ENCODE data around the gene CITED2. TPM values are rescaled to one million over a fixed set of nuclear protein-coding genes. Genes with fewer than 3 reads are reported as not detected.

CITED2 gene
- total and polyA plus RNA-seq, 5 experiments from 2014 or later = 25.6 to 95.4 (median 49.0) TPM

DNA sequence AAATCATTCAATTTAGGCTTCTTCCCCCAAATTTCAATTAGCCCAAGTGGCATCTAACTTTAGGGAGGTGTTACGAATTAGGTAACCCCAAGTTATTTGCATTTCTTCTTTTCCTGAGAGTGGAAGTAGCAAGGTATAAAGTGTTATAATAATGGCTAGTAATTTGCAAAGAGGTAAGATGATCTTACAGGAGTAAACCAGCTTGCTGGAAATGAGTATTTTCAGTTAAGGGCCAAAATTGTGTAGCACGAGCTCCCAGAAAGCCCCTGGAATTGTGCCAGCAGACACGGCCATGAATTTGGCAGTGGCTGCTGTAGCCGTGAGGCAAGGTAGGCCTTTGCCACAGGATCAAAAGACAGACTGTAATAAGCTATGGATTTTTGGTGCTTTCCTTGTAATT, 38.0 kb downstream of the CITED2 start:
- Mint-ChIP-seq H3K27me3 (no peaks in the 10 kb centered on the region), H3K4me1 (peaks cover 2 to 11% (median 7%) of the 10 kb centered on the region in 4 donors), H3K27ac (peak overlapping the region in 2 of 10 donors; percentile 19 to 28), H3K36me3 (no peaks in the 10 kb centered on the region), H3K9me3 (no peaks in the 10 kb centered on the region), H3K4me3 (no peak overlapping the region)
- POLR2A ChIA-PET = interaction anchor here (0.7 kb wide), 1 partner anchor 39 kb away, joined by 4 read pairs; the partner anchor contains the start of gene CITED2
- ATAC-seq (no peak), DNase-seq (no peak)

- POLR2A ChIA-PET = interaction anchor here (0.6 to 0.7 kb wide), 2 partner anchors 27 to 39 kb away, joined by 3 to 4 read pairs; partner anchors contain the start of gene CITED2
- H3K27ac Mint-ChIP-seq = peak overlapping the region in 1 of 10 donors; percentile 37
- H3K4me1 Mint-ChIP-seq = peaks cover 2 to 11% (median 7%) of the 10 kb centered on the region in 4 donors
Measured at GRCh38 chr6:139335447-139336210, 38.8 kb downstream of the CITED2 start.

GRCh38 chr6:139334806-139335446, 39.5 kb downstream of the CITED2 start:
- DNase-seq (no peak), ATAC-seq (no peak)
- H3K36me3 Mint-ChIP-seq = no peaks in the 10 kb centered on the region
- peak overlapping the region in 1 of 10 donors; percentile 37 for H3K27ac Mint-ChIP-seq
- H3K27me3 Mint-ChIP-seq = no peaks in the 10 kb centered on the region
- H3K9me3 Mint-ChIP-seq = no peaks in the 10 kb centered on the region
- H3K4me3 Mint-ChIP-seq = no peak overlapping the region
- POLR2A ChIA-PET = interaction anchor here (0.6 kb wide), 1 partner anchor 27 kb away, joined by 3 read pairs; no protein-coding TSS in a partner anchor
- H3K4me1 Mint-ChIP-seq = peaks cover 2 to 11% (median 7%) of the 10 kb centered on the region in 4 donors

More at GRCh38 chr6:139335447-139336210, 38.8 kb downstream of the CITED2 start:
- Mint-ChIP-seq H3K4me3 (no peak overlapping the region), H3K27me3 (no peaks in the 10 kb centered on the region), H3K9me3 (no peaks in the 10 kb centered on the region), H3K36me3 (no peaks in the 10 kb centered on the region)
- ATAC-seq (no peak), DNase-seq (no peak)

DNA sequence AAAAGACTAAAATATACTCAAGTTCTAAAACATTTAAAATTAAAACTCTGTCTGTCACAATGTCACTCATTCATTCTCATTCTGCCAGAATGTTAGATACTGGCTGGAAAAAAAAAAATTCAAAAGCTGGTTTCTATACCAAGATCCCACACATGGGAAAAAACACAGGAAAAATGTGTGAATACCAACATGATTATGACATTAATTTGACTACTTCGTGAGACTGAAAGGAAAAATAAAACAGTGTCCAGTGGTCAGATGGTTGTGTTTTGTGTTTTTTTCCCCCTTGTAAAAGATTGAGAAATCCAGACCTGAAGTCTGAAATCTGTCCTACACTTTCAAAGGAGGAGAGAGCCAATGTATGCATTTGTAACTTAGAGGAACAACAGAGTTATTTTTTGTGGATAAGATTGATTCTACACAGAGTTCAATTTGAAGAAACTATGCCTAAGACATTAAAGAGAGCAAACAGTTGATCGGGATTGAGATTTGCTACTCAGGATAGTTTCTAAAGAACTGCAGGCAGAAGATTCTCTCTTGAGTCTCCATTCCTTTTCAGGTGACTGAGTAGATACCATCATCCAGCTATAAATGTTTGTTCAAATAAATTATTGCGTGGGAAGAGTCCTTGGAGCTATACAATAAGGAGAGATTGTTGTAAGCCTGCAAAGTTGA, 43.5 kb downstream of the CITED2 start:
- DNase-seq (no peak), ATAC-seq (no peak)
- Mint-ChIP-seq H3K4me1 (peaks cover 3 to 12% (median 7%) of the 10 kb centered on the region in 4 donors), H3K9me3 (peaks cover 0 to 2% (median 0%) of the 10 kb centered on the region in 9 donors), H3K27me3 (no peaks in the 10 kb centered on the region), H3K27ac (peak overlapping the region in 3 of 10 donors; percentile 10 to 63 (median 15)), H3K4me3 (no peak overlapping the region), H3K36me3 (no peaks in the 10 kb centered on the region)
- POLR2A ChIA-PET = no interaction called here

DNA sequence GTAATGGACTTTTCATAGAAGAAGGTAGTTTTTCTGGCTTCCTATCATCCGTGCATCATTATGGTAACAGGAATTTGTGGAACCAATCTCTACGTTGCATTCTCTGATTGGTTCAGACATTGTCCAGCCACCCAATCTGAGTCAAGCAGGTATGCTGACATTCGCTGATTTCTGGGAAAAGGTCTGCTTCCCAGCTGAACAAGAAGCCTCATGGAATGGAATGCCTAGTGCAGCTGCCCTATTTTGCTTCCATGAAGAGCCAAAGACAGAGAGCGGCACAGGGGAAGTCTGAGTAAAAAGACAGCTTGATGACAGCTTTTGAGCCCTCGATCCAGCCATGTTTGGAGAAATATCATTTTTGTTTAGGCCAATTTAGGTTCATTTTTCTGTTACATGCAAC, 44.1 kb downstream of the CITED2 start:
- H3K4me3 Mint-ChIP-seq = no peak overlapping the region
- H3K27ac Mint-ChIP-seq = no peak overlapping the region
- no peaks in the 10 kb centered on the region for H3K36me3 Mint-ChIP-seq
- no peaks in the 10 kb centered on the region for H3K27me3 Mint-ChIP-seq
- POLR2A ChIA-PET = no interaction called here
- peaks cover 0 to 2% (median 0%) of the 10 kb centered on the region in 9 donors for H3K9me3 Mint-ChIP-seq
- ATAC-seq (no peak), DNase-seq (no peak)
- H3K4me1 Mint-ChIP-seq = peaks cover 8 to 14% (median 12%) of the 10 kb centered on the region in 4 donors

GRCh38 chr6:139329224-139329623, 45.2 kb downstream of the CITED2 start:
- Mint-ChIP-seq H3K9me3 (peaks cover 0 to 2% (median 0%) of the 10 kb centered on the region in 9 donors), H3K27me3 (no peaks in the 10 kb centered on the region), H3K4me3 (no peak overlapping the region), H3K27ac (no peak overlapping the region), H3K36me3 (no peaks in the 10 kb centered on the region), H3K4me1 (peaks cover 10 to 20% (median 12%) of the 10 kb centered on the region in 4 donors)
- no peak for DNase-seq
- ATAC-seq = no peak
- POLR2A ChIA-PET = interaction anchor here (0.7 kb wide), 1 partner anchor 133 kb away, joined by 3 read pairs; no protein-coding TSS in a partner anchor

DNA sequence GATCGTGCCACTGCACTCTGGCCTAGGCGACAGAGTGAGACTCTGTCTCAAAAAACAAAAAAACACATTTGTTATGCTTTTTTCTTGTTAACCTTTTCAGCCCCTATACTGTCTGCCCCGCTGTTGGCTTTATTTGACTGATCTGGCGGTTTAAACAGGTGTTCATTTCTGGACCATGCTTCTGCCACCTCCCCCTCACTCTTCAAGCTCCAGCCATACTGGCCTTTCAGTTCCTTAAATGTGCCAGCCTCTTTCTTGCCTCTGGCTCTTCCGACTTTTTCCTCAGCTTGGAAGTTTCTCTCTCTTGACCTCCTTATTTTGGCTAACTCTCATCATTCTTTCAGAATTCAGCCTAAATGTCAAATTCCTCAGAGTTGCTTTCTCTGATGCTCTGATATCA, 47.4 kb downstream of the CITED2 start:
- POLR2A ChIA-PET = interaction anchor here (0.6 to 2.1 kb wide), 2 partner anchors 19 to 47 kb away, joined by 3 to 4 read pairs; partner anchors contain the start of gene CITED2
- H3K27me3 Mint-ChIP-seq = no peaks in the 10 kb centered on the region
- DNase-seq (no peak), ATAC-seq (no peak)
- H3K9me3 Mint-ChIP-seq = peaks cover 0 to 9% (median 0%) of the 10 kb centered on the region in 9 donors
- peaks cover 19 to 41% (median 31%) of the 10 kb centered on the region in 4 donors for H3K4me1 Mint-ChIP-seq
- H3K4me3 Mint-ChIP-seq = no peak overlapping the region
- H3K36me3 Mint-ChIP-seq = no peaks in the 10 kb centered on the region
- peak overlapping the region in 5 of 10 donors; percentile 29 to 92 (median 55) for H3K27ac Mint-ChIP-seq

DNA sequence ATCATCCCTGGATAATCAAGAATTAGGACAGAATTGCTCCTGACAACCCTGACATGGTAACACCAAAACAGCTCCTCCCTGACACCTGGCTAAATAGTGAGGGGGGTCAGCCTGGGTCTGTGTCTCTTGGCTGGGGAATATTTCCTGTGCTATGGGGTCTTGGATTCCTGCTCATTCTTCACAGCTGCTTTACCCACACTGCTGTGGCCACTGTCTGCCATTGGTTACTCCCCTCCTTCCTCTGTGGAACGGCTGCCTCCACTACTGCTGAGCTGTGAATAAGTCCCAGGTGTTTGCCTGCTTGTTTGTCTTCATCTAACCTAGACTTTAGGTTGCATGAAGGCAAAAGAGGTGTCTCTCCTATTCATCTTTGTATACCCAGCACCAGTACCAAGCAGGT, 48.8 kb downstream of the CITED2 start:
- H3K27ac Mint-ChIP-seq = peak overlapping the region; percentile 56 to 99 (median 88)
- peaks cover 19 to 41% (median 33%) of the 10 kb centered on the region in 4 donors for H3K4me1 Mint-ChIP-seq
- POLR2A ChIA-PET = interaction anchor here (2.1 to 4.9 kb wide), 2 partner anchors 20 to 35 kb away, joined by 4 to 59 read pairs; partner anchors contain the start of gene TXLNB
- no peaks in the 10 kb centered on the region for H3K27me3 Mint-ChIP-seq
- no peaks in the 10 kb centered on the region for H3K36me3 Mint-ChIP-seq
- DNase-seq = no peak
- ATAC-seq = no peak
- H3K4me3 Mint-ChIP-seq = peak overlapping the region in 7 of 10 donors; percentile 34 to 52 (median 49)
- peaks cover 0 to 9% (median 0%) of the 10 kb centered on the region in 9 donors for H3K9me3 Mint-ChIP-seq

GRCh38 chr6:139325125-139325524, 49.3 kb downstream of the CITED2 start:
- Mint-ChIP-seq H3K4me1 (peaks cover 19 to 41% (median 33%) of the 10 kb centered on the region in 4 donors), H3K9me3 (peaks cover 0 to 9% (median 0%) of the 10 kb centered on the region in 9 donors), H3K36me3 (no peaks in the 10 kb centered on the region), H3K27me3 (no peaks in the 10 kb centered on the region), H3K27ac (peak overlapping the region in 6 of 10 donors; percentile 3 to 99 (median 85)), H3K4me3 (no peak overlapping the region)
- POLR2A ChIA-PET = interaction anchor here (1.2 to 4.9 kb wide), 3 partner anchors 34 to 50 kb away, joined by 3 to 59 read pairs (median 27); partner anchors contain the start of genes CITED2 and TXLNB
- no peak for ATAC-seq
- no peak for DNase-seq

- no peak for ATAC-seq
Measured at GRCh38 chr6:139324301-139324555, 50.2 kb downstream of the CITED2 start.

DNA sequence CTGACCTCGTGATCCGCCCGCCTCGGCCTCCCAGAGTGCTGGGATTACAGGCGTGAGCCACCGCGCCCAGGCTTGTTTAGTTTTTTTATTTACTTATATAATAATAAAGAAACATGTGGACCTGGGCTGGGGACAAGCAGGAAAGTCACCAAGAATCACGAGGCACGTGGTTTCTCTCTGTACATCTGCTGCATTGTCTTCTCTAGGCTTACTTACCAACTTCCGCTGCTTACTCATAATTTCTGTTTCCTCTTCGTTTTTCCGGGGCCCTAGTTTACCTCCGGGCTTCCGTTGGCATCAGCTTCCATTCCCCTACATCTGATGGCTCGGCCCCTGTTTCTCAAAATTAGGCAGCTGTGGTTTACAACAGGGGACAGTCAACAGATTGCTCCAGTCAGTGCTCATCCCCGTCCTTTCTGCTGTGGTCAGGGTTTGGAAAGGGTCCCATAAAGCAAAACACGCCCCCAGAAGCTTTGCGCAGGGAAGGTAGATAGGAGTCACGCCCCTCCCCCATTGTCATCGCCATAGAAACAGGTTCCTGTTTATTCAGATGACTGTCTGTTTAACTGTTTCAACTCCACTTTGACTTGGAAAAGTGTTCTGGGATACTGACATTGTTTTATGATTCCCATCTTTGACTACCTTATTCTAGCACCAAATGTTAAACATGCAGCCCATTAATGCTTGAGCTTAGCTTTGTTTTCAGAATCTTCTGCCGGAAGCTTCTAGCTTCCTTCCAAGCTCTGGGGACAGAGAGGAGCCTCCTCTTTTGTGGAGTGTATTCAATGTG, 50.7 kb downstream of the CITED2 start:
- DNase-seq = peak; percentile 58 to 94 (median 84)
- H3K27ac Mint-ChIP-seq = peak overlapping the region; percentile 97 to 100 (median 99)

More at GRCh38 chr6:139324301-139324555, 50.2 kb downstream of the CITED2 start:
- peaks cover 0 to 9% (median 0%) of the 10 kb centered on the region in 9 donors for H3K9me3 Mint-ChIP-seq
- H3K27me3 Mint-ChIP-seq = no peaks in the 10 kb centered on the region
- no peak for DNase-seq
- H3K4me1 Mint-ChIP-seq = peaks cover 19 to 41% (median 33%) of the 10 kb centered on the region in 4 donors
- peak overlapping the region; percentile 85 to 97 (median 88) for H3K4me3 Mint-ChIP-seq
- POLR2A ChIA-PET = interaction anchor here (0.5 to 4.9 kb wide), 12 partner anchors 11 to 336 kb away, joined by 3 to 59 read pairs (median 3); partner anchors contain the start of genes CITED2, REPS1 and TXLNB
- peak overlapping the region; percentile 90 to 100 (median 99) for H3K27ac Mint-ChIP-seq
- H3K36me3 Mint-ChIP-seq = no peaks in the 10 kb centered on the region

More for the DNA sequence above, 50.7 kb downstream of the CITED2 start:
- H3K4me1 Mint-ChIP-seq = peaks cover 19 to 41% (median 33%) of the 10 kb centered on the region in 4 donors
- H3K36me3 Mint-ChIP-seq = no peaks in the 10 kb centered on the region
- no peaks in the 10 kb centered on the region for H3K27me3 Mint-ChIP-seq
- H3K4me3 Mint-ChIP-seq = peak overlapping the region; percentile 85 to 97 (median 88)
- peaks cover 0 to 9% (median 0%) of the 10 kb centered on the region in 9 donors for H3K9me3 Mint-ChIP-seq
- POLR2A ChIA-PET = interaction anchor here (0.5 to 4.9 kb wide), 15 partner anchors 10 to 641 kb away, joined by 3 to 59 read pairs (median 3); partner anchors contain the start of genes CITED2, REPS1 and TXLNB
- ATAC-seq = peak; percentile 86 to 87

Data from naive thymus-derived CD8-positive, alpha-beta T cell (primary cell).